ENCODE measurements around the gene PKMYT1. TPM values are rescaled to one million over a fixed set of nuclear protein-coding genes. Genes with fewer than 3 reads are reported as not detected.
A peak's percentile ranks its signal among the peaks of the same experiment; 100 is the strongest.

Gene PKMYT1
- polyA plus RNA-seq, 1 of the 3 experiments (the other 2 are of a cell fraction): 8.5 TPM

DNA sequence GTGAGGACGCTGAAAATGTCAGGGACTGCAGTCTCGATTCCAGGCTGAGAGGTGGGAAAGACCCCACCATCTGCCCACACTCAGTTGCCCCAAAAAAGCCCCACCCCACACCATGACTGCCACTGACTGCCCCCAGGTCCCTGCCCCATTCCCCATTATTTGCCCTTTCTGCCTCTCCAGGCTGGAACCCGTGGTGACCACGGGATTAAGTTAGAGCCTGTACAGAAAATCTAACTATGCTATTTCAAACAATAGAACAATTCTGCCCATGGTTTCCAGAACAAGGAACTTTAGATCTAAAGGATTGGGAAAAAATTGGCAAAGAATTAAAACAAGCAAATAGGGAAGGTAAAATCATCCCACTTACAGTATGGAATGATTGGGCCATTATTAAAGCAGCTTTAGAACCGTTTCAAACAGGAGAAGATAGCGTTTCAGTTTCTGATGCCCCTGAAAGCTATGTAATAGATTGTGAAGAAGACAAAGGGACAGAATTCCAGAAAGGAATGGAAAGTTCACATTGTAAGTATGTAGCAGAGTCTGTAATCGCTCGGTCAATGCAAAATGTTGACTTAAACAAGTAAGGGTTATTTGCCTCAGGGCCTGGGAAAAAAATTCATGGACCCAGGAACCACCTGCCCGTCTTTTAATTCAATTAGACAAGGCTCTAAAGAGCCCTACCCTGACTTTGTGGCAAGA, 54.1 kb downstream of the PKMYT1 start:
- CTCF ChIA-PET: interaction anchor here (0.5 to 3.6 kb wide), 35 partner anchors 10 to 210 kb away, joined by 3 to 54 read pairs (median 6); partner anchors contain the start of genes FLYWCH1, FLYWCH2, PAQR4 and PRSS27
- no peaks in the 10 kb centered on the region for H3K27me3 ChIP-seq (ENCODE audit: insufficient read depth)
- POLR2A ChIA-PET: no interaction called here
- no peaks in the 10 kb centered on the region for H4K20me1 ChIP-seq (ENCODE audit: insufficient read depth)
- TF ChIP-seq TCF12 (IDR thresholded peaks at IDR 0.05) (no peak), NRF1 (IDR thresholded peaks at IDR 0.05; ENCODE audit: low read depth, low read length) (no peak)
- H3K4me3 ChIP-seq (ENCODE audit: low read depth in 2 of 2, low read length in 1 of 2): no peak overlapping the region
- WGBS (ENCODE audit: low lambda C conversion rate): 76% methylated on average over 9 of the region's 9 CpGs
- H3K36me3 ChIP-seq (replicated peaks in 1 of 2; ENCODE audit: control insufficient read depth in 1 of 2, insufficient read depth in 2 of 2, low read length in 1 of 2): peaks cover 10 to 16% of the 10 kb centered on the region in 2 experiments
- no peak overlapping the region for H2AFZ ChIP-seq (ENCODE audit: low read depth)
- no peak overlapping the region for H3K27ac ChIP-seq (ENCODE audit: low read depth in 2 of 2, low read length in 1 of 2)
- no peak for DNase-seq
- no peak overlapping the region for H3K4me2 ChIP-seq
- H3K79me2 ChIP-seq (ENCODE audit: insufficient read depth): peaks cover 10% of the 10 kb centered on the region; the same call in 1 of the 2 replicates
- no peaks in the 10 kb centered on the region for H3K9me2 ChIP-seq
- H3F3A ChIP-seq (replicated peaks; ENCODE audit: insufficient read depth): peaks cover 5% of the 10 kb centered on the region
- H3K9ac ChIP-seq: no peak overlapping the region
- peaks cover 0 to 5% of the 10 kb centered on the region in 2 experiments; a peak in 1 of 4 replicates for H3K4me1 ChIP-seq (ENCODE audit: control insufficient read depth in 1 of 2, insufficient read depth in 2 of 2, low read depth in 1 of 2, low read length in 1 of 2)
- no peaks in the 10 kb centered on the region for H3K9me3 ChIP-seq

DNA sequence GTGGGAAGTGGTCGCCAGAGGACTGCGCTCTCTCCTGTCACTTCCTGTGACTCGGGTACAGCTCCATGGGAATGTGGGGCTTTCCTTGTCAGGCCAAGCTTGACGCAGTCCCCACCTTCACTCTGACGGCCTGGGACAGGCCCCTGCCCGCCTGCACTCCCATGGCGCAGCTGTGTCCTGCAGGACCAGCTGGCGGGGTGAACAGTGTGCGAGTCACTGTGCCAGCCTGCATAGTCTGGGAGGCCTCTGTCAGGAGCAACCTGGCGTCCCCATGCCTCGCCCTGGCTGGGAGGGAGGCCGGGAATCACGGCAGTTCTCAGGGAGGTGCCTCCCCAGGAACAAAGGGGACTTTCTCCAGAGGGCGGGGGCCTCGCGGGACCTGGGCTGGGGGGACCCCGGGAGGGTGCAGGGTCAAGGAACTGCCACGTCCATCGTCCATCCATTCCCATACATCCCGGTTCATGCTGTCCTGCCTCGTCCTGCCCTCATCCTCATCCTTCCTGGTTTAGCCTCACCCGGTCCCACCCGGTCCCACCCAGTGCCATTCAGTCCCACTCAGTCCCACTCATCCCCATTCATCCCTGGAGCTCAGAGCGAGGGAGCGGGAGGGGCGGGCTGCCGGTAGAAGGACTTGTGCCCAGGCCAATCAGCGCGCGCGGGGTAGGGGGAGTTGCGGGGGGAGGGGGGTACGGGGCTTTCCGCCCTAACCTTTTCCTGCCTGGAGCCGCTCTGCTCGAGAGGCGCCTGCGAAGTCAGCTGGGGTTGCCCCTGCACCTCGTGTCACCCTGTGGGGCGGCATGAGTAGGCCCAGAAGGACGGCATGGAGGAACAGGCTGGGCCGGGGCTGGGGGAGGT, 55.1 kb downstream of the PKMYT1 start:
- WGBS (ENCODE audit: low lambda C conversion rate): 92% methylated on average over 33 of the region's 42 CpGs
- Histone ChIP-seq H3K36me3 (replicated peaks in 1 of 2; ENCODE audit: control insufficient read depth in 1 of 2, insufficient read depth in 2 of 2, low read length in 1 of 2) (peaks cover 11 to 14% of the 10 kb centered on the region in 2 experiments), H3K9me3 (no peaks in the 10 kb centered on the region), H3K27ac (ENCODE audit: low read depth in 2 of 2, low read length in 1 of 2) (no peak overlapping the region), H3K27me3 (ENCODE audit: insufficient read depth) (no peaks in the 10 kb centered on the region), H3K4me1 (ENCODE audit: control insufficient read depth in 1 of 2, insufficient read depth in 2 of 2, low read depth in 1 of 2, low read length in 1 of 2) (peaks cover 0 to 5% of the 10 kb centered on the region in 2 experiments; a peak in 1 of 4 replicates), H3K4me3 (ENCODE audit: low read depth in 2 of 2, low read length in 1 of 2) (no peak overlapping the region), H4K20me1 (ENCODE audit: insufficient read depth) (no peaks in the 10 kb centered on the region), H3F3A (replicated peaks; ENCODE audit: insufficient read depth) (peaks cover 5% of the 10 kb centered on the region), H3K9me2 (no peaks in the 10 kb centered on the region), H3K4me2 (no peak overlapping the region), H2AFZ (ENCODE audit: low read depth) (no peak overlapping the region), H3K79me2 (ENCODE audit: insufficient read depth) (peaks cover 17% of the 10 kb centered on the region; the same call in 1 of the 2 replicates), H3K9ac (no peak overlapping the region)
- POLR2A ChIA-PET: no interaction called here
- TF ChIP-seq, protein P1, sequence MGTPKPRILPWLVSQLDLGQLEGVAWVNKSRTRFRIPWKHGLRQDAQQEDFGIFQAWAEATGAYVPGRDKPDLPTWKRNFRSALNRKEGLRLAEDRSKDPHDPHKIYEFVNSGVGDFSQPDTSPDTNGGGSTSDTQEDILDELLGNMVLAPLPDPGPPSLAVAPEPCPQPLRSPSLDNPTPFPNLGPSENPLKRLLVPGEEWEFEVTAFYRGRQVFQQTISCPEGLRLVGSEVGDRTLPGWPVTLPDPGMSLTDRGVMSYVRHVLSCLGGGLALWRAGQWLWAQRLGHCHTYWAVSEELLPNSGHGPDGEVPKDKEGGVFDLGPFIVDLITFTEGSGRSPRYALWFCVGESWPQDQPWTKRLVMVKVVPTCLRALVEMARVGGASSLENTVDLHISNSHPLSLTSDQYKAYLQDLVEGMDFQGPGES (IDR thresholded peaks at IDR 0.05; ENCODE audit: low read depth, low read length): no peak
- no peak for TF ChIP-seq ELF1 (IDR thresholded peaks at IDR 0.05)
- no peak for TF ChIP-seq NRF1 (IDR thresholded peaks at IDR 0.05; ENCODE audit: low read depth, low read length)
- TF ChIP-seq JUND (IDR thresholded peaks at IDR 0.05): no peak
- no peak for TF ChIP-seq TEAD4 (IDR thresholded peaks at IDR 0.05; ENCODE audit: borderline replicate concordance, insufficient read depth)
- no peak for TF ChIP-seq MEF2A (IDR thresholded peaks at IDR 0.05; ENCODE audit: borderline replicate concordance, low read depth)
- TF ChIP-seq FOXJ3 (CRISPR knock-in tag; IDR thresholded peaks at IDR 0.05): no peak
- TF ChIP-seq GATA2 (CRISPR knock-in tag; IDR thresholded peaks at IDR 0.05): no peak
- TF ChIP-seq, protein P2, sequence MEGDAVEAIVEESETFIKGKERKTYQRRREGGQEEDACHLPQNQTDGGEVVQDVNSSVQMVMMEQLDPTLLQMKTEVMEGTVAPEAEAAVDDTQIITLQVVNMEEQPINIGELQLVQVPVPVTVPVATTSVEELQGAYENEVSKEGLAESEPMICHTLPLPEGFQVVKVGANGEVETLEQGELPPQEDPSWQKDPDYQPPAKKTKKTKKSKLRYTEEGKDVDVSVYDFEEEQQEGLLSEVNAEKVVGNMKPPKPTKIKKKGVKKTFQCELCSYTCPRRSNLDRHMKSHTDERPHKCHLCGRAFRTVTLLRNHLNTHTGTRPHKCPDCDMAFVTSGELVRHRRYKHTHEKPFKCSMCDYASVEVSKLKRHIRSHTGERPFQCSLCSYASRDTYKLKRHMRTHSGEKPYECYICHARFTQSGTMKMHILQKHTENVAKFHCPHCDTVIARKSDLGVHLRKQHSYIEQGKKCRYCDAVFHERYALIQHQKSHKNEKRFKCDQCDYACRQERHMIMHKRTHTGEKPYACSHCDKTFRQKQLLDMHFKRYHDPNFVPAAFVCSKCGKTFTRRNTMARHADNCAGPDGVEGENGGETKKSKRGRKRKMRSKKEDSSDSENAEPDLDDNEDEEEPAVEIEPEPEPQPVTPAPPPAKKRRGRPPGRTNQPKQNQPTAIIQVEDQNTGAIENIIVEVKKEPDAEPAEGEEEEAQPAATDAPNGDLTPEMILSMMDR (IDR thresholded peaks at IDR 0.05): no peak
- no peak for TF ChIP-seq FOSL2 (IDR thresholded peaks at IDR 0.05; ENCODE audit: borderline replicate concordance, low read depth)
- TF ChIP-seq NFIC (IDR thresholded peaks at IDR 0.05; ENCODE audit: borderline replicate concordance): no peak
- peak; percentile 11 for DNase-seq
- CTCF ChIA-PET: interaction anchor here (1.4 to 3.6 kb wide), 5 partner anchors 10 to 86 kb away, joined by 5 to 54 read pairs (median 9); partner anchors contain the start of gene FLYWCH1

All from SK-N-SH (cell line).